Measurements from ENCODE around the gene HS6ST2. TPM values are rescaled to one million over a fixed set of nuclear protein-coding genes. Genes with fewer than 3 reads are reported as not detected.

HS6ST2 gene
- total RNA-seq: 0.09 and 0.36 TPM in 2 replicates

GRCh38 chrX:132958091-132958703 lies at the start of gene HS6ST2:
Gene HS6ST2 (minus strand): TSS chrX:132958629.

Other genes starting within 250 kb of the HS6ST2 start
- gene USP26, start 138.5 kb upstream of the HS6ST2 start, total RNA-seq: not detected in 2 replicates